NCI-H345 treated with DMSO at 0.1 percent for 48 hours (cell line): ENCODE measurements around the gene TMEM82.

ENCODE experiments used
- DNase-seq: peaks from one replicate; lab custom pipeline; 2025; ENCODE audit not compliant: unreplicated experiment; lab: John Stamatoyannopoulos, UW

Gene TMEM82

DNA sequence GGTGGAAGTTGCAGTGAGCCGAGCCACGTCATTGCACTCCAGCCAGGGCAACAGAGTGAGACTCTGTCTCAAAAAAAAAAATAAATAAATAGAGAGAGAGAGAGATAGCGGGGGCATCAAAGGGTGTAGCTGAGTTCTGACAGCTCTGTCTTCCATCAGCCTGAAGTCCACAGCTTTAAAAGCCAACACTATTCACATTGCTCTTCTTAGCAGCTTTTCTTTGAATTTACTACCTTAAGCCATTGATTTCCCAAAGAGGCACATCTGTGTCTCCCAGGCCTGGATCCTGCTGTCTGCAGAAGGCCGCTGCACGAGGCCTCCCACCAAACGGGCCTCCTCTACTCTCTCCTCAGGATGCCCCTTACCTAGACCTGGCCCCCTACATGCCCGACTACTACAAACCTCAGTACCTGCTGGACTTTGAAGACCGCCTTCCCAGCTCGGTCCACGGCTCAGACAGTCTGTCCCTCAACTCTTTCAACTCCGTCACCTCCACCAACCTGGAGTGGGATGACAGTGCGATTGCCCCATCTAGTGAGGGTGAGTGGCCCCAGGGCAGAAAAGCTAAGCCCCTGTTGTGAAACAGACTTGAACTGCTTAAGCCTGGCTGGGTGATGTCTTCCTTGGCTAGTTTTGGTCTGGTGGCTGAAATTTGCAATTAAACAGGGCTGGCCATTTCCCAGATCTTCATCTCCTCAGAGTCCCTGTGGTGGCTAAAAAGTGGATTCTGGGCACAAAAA, 22.7 kb upstream of the TMEM82 start:
- DNase-seq = no peak

DNA sequence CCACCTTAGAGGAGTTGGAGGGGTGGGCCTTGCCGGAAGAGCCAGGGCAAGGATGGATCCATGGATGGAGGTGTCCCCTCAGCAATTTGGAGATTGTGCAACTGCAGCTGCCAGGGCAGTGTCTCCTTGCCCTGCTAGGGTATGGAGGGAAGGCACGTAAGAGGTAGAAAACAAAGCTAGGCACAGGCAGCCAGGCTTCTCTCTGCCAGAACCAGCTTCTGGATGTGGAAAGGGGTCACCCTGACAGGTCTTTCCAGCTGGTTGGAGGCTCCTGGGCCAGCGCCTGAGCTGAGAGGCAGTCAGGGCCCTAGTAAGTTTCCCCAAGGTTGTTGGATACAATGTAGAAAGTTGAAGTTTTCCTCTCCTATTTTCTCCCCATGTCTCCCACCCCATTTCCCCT, 21.4 kb upstream of the TMEM82 start:
- no peak for DNase-seq

DNA sequence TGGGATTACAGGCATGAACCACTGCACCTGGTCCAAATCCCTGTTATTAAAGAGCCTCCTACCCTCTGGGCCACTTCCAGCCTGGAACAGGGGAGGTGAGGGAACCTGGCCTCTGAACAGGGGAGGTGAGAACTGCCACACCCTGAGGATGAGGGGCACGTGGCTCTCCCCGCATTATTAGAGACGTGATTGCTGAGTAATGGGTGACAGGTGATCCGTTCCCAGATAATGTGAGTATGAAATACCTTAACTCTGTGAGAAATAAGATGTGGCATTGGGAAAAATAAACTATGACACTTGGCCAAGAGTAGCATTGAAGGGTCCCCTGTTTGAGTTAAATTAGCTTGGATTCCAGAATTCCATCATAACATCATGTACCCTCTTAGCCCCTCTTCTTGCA, 19.9 kb upstream of the TMEM82 start:
- DNase-seq = no peak

DNA sequence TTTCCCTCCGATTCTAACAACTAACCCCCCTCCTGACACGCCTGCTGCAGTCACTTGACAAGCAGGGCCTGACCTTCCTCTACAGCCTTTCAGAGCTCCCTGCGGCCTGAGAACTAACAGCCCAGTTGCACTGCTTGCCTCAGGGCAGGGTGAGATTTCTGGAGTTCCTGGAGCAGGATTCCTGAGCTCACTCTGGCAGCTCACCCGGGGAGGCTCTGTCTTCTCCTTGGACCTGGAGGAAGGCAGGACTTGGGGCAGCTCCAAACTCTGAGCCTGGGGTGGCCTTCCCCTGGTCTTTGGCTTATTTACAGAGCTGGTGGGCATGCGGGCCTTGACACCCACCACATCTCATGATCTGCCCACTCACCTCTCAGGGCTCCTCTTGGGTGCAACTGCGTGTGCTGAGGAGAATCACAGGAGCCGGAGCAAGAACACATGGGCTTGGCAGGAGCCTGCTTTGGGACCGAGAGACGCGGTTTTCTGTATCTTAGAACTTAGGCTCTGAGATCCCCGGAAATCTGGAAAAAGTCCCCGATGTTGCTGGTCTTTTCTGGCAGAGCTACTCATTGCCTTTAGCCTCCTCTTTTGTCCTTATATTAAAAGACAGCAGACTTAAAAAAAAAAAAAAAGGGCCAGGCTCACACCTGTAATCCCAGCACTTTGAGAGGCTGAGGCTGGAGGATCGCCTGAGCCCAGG, 19.3 kb upstream of the TMEM82 start:
- DNase-seq = no peak

DNA sequence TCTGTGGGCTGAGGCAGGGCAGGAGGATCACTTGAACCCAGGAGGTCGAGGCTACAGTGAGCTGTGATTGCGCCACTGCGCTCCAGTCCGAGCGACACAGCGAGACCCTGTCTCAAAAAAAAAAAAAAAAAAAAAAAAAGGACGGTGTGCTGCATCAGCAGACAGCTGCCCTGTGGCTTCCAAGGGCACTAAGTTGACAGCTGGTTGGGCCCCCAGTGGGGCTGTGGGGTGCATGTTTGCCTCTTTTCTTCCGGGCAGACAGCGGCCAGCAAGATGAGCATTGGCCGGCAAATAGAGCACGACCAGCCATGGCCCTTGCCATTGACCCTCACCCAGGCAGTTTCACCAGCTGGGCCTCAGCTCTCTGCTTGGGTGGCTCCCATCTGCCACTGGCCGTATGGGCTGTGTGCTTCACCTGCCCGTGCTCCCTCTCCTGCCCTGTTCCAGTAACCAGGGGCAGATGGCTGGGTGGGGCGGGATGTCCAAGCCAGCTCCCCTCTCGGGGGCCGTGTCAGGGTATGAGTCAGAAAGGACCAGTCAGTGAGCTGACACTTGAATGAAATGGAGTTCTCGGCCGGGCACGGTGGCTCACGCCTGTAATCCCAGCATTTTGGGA, 18.6 kb upstream of the TMEM82 start:
- DNase-seq = no peak

DNA sequence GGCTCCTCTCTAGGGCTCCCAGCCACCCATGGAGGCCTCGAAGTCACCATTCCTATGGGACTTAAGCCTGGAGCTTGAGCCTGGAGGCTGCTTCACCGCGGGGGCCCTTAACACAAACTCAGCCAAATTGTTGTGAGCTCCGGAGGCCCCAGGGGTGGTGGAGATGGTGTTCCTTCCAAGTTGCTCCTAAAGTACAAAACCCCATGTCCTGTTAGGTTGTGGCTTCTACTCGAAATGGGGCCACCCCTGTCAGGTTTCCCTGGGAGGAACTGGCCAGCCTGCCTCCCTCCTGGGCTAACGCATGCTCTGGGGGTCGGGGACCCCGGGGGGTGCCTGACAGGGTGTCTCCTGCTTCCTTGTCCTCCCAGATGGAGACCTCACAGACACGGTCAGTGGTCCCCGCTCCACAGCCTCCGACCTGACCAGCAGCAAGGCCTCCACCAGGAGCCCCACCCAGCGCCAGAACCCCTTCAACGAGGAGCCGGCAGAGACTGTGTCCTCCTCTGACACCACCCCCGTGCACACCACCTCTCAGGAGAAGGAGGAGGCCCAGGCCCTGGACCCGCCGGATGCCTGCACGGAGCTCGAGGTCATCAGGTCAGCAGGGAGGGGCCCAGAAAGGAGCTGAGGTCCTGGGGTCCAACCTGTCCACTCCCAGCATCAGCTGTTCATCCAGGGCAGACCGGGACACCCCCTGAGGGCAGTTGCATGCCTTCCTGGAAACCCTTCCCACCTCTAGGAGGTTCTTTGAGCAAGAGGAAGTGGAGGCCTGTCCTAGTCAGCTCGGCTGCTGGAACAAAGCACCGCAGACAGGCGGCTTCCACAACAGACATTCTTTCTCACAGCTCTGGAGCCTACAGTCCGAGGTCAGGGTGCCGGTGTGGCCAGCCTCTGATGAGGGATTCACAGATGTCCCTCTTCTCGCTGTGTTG, 17.1 kb upstream of the TMEM82 start:
- DNase-seq = no peak

DNA sequence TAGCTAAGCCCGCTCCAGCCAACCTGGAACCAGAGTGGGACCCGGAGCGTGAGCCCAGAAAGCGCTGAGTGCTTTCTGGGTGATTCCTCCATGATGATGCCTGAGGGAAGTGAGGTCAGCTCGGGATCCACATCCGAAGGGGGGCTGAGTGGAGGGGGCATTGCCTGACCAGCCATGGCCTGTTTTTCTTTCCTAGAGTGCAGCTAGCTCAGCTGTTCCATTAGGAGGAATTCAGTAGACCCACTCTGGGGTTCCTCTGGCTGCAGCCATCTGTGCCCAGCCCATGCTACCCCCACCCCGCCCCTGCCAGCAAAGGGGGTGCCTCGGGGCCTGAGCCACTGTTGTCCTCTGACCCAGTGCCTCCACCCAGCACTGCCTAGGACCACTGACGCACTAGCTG, 15.8 kb upstream of the TMEM82 start:
- DNase-seq = no peak

DNA sequence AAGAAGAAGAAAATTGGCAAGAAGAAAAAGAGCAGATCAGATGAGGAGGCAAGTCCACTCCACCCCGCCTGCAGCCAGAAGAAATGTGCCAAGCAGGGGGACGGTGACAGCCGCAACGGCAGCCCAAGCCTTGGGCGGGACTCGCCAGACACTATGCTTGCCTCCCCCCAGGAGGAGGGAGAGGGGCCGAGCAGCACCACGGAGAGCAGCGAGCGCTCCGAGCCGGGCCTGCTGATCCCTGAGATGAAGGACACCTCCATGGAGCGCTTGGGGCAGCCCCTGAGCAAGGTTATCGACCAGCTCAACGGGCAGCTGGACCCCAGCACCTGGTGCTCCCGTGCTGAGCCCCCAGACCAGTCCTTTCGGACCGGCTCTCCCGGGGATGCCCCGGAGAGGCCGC, 15.3 kb upstream of the TMEM82 start:
- no peak for DNase-seq

DNA sequence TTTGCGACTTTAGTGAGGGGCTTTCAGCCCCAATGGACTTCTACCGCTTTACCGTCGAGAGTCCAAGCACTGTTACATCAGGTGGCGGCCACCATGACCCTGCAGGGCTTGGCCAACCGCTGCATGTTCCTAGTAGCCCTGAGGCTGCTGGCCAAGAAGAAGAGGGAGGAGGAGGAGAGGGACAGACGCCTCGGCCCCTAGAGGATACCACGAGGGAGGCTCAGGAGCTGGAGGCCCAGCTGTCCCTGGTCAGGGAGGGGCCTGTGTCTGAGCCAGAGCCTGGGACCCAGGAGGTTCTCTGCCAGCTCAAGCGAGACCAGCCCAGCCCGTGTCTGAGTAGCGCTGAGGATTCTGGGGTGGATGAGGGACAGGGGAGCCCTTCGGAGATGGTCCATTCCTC, 14.9 kb upstream of the TMEM82 start:
- DNase-seq = no peak

DNA sequence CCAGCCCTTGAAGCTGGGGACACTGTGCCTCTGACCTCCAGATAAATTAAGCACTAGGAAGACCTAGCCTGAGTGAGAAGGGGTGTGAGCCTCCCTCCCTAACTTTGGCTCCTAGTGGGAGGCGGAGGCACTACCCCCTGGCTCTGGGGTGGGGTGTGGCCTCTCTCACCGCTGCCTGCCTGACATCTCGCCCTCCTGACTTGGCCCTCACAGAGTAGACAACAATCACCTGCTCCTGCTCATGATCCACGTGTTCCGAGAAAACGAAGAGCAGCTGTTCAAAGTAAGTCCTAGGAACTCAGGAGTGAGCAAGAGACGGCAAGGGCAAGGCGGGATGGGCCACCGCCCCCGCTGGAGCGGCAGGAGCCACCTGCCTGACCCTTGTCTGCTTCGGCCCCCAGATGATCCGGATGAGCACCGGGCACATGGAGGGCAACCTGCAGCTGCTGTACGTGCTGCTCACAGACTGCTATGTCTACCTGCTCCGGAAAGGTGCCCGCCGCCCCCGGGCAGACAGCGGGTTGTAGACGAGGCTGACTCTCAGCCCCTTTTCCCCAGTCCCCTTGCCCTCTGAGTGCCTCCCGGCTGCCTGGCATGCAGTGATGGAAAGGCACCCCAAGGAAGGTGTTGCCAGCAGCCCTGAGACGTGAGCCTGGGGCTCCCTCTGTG, 14.3 kb upstream of the TMEM82 start:
- DNase-seq = no peak

DNA sequence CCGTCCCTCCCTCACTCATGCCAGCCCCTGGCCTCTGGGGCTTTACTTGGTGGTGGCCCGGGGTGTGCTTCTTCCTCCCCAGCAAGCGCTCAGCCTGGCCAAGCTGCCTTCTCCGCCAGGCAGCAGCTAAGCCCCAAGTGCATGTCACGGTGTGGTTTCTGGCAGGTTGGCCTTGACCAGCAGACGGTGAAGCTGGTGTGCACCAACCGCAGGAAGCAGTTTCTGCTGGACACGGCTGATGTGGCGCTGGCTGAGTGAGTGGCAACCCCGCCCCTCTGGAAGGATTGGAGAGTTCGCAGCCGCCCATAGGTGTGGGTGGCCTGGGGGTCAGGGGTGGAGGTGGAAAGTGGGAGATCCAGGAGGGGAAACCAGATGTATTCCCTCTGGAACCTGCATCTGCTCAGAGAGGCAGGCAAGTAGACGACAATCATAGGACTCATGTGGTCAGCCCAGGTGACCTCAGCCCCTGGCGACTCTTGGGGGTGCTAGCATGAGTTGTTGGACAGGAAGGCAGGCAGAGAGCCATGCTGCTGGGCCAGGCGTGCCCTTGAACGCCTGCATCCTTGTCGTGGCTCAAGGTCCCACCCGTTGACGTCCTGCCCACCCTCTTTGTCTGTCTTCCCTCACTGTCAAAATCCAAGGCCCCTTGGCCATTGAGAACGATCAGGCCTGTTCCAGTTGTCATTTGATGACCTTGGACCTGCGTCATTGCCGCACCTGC, 13.2 kb upstream of the TMEM82 start:
- DNase-seq = no peak

DNA sequence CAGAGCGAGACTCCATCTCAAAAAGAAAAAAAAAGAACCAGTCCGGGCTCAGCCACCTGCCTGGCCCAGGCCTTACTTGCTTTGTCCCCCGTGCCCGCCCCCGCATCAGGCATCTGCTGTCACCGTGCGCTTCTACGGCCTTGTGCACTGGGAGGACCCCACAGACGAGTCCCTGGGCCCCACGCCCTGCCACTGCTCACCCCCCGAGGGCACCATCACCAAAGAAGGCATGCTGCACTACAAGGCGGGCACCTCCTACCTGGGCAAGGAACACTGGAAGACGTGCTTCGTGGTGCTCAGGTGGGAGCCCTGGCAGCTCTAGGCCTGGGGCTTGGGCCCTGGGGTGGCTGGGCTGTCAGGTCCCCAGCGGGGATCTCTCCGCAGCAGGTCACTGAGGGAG, 11.9 kb upstream of the TMEM82 start:
- no peak for DNase-seq

DNA sequence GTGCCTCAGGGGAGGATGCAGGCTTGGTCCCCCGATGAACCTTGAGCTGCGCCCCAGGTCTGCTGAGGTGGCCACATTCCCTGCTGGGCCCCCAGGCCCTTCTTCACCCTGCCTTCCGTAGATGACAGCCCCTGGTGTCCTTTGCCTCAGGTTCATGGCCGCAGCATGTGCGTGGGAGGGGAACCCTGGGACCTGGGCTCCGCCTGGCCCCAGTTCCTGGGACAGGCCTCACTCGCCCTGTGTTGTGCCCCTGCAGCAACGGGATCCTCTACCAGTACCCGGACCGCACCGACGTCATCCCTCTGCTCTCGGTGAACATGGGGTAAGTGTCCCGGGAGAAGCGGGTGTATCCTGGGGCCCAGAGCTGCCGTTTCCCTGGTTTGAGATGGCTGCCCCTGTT, 11.4 kb upstream of the TMEM82 start:
- no peak for DNase-seq

DNA sequence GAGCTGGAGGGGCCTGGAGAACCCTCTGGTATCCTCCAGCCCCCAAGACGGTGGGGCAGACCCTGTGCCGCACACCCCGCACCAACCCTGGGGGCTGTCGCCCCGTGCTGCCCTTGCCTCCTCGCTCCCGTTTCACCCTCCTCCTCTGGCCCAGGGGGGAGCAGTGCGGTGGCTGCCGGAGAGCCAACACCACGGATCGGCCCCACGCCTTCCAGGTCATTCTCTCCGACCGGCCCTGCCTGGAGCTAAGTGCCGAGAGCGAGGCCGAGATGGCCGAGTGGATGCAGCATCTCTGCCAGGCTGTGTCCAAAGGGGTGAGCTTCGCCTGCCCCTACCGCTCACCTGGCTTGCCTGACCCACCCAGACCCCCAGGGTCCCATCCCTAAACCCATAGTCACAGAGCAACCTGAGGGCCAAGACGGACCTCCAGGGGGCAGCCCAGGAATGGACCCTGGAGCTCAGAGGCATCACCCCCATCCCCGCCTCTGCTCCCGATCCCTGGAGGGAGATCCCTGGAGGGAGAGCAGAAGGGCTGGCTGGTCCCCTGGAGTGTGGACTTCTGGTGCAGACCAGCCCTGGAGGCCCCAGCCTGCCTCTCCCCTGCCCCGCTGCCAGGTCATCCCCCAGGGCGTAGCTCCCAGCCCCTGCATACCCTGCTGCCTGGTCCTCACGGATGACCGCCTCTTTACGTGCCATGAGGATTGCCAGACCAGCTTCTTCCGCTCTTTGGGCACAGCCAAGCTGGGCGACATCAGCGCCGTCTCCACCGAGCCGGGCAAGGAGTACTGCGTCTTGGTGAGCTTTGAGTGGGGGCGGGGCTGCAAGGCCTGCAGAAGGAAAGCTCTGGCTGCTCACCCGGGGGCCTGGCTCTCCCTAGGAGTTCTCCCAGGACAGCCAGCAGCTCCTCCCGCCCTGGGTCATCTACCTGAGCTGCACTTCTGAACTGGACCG, 10.3 kb upstream of the TMEM82 start:
- DNase-seq = no peak

DNA sequence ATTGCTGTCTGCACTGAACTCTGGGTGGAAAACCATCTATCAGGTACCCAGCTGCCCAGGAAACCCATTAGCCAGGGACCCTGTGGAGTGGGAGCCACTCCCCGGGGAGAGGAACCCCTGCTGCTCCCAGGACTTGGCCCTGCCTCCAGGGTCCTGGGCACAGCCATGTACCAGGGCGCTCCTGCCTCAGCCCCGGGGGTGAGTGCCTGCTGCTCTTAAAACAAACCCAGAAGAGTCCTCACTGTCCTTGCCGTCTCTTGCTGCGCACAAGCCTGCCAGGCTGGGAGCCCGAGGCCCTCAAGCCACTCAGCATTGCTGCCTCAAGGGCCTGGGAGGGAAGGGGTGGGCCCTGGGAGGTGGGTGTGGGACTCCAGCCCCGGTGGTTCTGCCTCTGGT, 9.6 kb upstream of the TMEM82 start:
- no peak for DNase-seq

DNA sequence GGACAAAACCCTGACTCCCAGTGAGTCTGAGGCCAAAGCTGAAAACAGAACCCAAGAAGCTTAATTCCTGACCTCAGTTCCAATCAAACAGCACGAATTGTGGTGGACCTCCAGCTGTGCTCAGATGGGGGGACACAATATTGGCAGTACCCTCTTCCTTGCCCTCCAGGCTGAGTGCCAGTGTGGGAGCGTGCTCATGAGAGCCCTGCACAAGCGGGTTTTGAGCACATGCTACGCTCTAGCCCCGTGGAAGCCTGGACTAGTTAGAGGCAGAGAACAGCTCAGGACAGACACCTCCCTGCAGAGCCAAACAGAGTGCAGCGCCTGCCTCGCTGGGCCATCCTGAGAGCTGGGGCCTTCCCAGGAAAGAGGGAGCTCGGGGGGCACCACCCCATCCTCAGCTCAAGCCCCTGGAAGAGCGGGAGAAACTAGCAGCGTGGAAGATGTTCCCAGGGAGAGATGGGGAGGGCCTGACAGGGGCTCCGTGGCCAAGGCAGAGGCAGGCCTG, 9.0 kb upstream of the TMEM82 start:
- DNase-seq = no peak

DNA sequence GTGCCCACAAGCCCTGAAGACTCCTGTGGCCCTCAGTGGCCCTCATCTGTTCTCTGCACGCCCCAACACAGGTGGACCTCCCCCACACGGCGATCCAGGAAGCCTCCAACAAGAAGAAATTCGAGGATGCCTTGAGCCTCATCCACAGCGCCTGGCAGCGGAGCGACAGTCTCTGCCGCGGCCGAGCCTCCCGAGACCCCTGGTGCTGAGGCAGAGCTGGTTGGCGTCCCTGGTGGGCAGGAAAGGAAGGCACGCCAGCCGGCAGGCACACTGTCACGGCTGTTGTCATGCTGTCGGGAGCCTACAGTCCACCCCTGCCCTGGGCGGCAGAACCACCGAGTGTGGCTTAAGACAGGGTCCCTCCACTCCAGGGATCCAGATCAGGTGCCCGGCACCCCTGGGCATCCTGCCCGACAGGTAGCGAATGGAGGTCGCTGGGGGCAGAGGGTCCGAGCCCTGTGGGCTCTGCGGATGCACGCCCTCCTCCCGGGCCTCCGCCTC, 8.5 kb upstream of the TMEM82 start:
- no peak for DNase-seq

DNA sequence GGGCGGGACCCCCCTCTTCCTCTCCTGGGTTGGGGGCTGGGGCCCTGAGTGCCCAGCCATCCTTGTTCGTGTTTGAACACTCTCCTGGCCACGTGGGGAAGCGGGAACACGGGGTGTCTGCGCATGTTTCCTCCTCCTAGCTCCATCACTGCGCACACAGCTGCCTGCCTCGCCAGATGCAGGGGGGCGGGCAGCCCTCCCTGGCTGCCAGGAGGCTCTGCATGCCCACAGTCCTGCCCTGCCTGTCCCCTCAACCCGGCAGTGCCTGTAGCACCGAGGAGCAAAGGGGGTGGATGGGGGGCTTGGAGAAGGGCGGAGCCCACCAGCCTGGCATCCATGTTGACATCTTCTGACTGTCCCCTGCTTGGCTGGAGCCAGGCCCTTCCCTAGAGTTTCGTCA, 8.0 kb upstream of the TMEM82 start:
- DNase-seq = no peak

DNA sequence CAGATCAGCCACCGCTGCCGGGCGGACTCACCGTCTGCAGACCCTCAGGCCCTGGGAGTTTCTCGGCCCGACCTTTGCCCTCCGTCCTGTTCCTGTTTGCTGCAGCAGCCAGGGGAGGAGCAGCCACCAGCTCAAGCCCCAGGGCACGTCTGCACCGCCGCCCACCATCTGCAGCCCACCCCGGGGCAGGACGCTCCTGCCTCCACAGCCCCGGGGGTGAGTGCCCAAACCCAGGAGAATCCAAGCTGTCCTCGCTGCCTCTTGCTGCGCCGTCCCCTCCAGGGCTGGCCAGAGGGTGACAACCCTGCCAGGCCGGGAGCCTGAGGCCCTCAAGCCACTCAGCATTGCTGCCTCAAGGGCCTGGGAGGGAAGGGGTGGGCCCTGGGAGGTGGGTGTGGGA, 7.4 kb upstream of the TMEM82 start:
- no peak for DNase-seq
